GM21423 (cell line): ENCODE results near the gene PAM16.

Source experiments
- ATAC-seq: cut with Tn5 transposase; IDR thresholded peaks from one replicate; pipeline ENCODE4 v1.9.1; 2021; ENCODE audit warnings: mild to moderate bottlenecking, moderate library complexity; ENCODE audit not compliant: unreplicated experiment

Gene PAM16

GRCh38 chr16:4372001-4372577 is 21.0 kb upstream of the PAM16 start:
- no peak for ATAC-seq

- ATAC-seq: peak; percentile 65
These were observed 20.4 kb upstream of the PAM16 start, which contains the start of gene VASN for GRCh38 chr16:4371357-4372000. VASN (plus strand) TSS chr16:4371848; CDS start chr16:4380878, 9,030 bp downstream.

GRCh38 chr16:4370570-4371356 is 19.6 kb upstream of the PAM16 start:
- no peak for ATAC-seq

- no peak for ATAC-seq
These were observed 19.0 kb upstream of the PAM16 start for GRCh38 chr16:4370151-4370550.

GRCh38 chr16:4369007-4369733 is 18.0 kb upstream of the PAM16 start:
- no peak for ATAC-seq

GRCh38 chr16:4367393-4367856 is 16.3 kb upstream of the PAM16 start:
- ATAC-seq: no peak

GRCh38 chr16:4366016-4366415 is 14.9 kb upstream of the PAM16 start:
- ATAC-seq: no peak

- no peak for ATAC-seq
These were observed 14.5 kb upstream of the PAM16 start for GRCh38 chr16:4365615-4366014.

- no peak for ATAC-seq
These were observed 13.9 kb upstream of the PAM16 start for GRCh38 chr16:4365014-4365406.

- no peak for ATAC-seq
These were observed 13.3 kb upstream of the PAM16 start for GRCh38 chr16:4364196-4365013.

GRCh38 chr16:4362476-4363135 is 11.5 kb upstream of the PAM16 start:
- no peak for ATAC-seq

- ATAC-seq: no peak
These were observed 10.8 kb upstream of the PAM16 start for GRCh38 chr16:4361944-4362311.

- no peak for ATAC-seq
These were observed 10.2 kb upstream of the PAM16 start for GRCh38 chr16:4361033-4361943.

- ATAC-seq: no peak
These were observed 9.5 kb upstream of the PAM16 start for GRCh38 chr16:4360538-4361021.

GRCh38 chr16:4359914-4360313 is 8.8 kb upstream of the PAM16 start:
- ATAC-seq: no peak

- ATAC-seq: no peak
These were observed 7.9 kb upstream of the PAM16 start for GRCh38 chr16:4358831-4359561.

GRCh38 chr16:4358236-4358635 is 7.1 kb upstream of the PAM16 start:
- no peak for ATAC-seq

GRCh38 chr16:4356820-4357219 is 5.7 kb upstream of the PAM16 start:
- no peak for ATAC-seq
